ENCODE data around the gene ABHD10.

Gene ABHD10

GRCh38 chr3:111967068-111967467, 11.8 kb upstream of the ABHD10 start:
- no peak for DNase-seq

GRCh38 chr3:111967651-111968274, 11.1 kb upstream of the ABHD10 start:
- peak; percentile 29 to 78 (median 62) for DNase-seq

GRCh38 chr3:111968319-111969054, 10.3 kb upstream of the ABHD10 start:
- DNase-seq: no peak

- DNase-seq: no peak
Measured at GRCh38 chr3:111970376-111970775, 8.4 kb upstream of the ABHD10 start.

- no peak for DNase-seq
Measured at GRCh38 chr3:111971533-111972130, 7.2 kb upstream of the ABHD10 start.

GRCh38 chr3:111972891-111973290, 5.9 kb upstream of the ABHD10 start:
- no peak for DNase-seq

GRCh38 chr3:111975131-111975530, 3.7 kb upstream of the ABHD10 start:
- no peak for DNase-seq

- DNase-seq: no peak
Measured at GRCh38 chr3:111976254-111976653, 2.6 kb upstream of the ABHD10 start.

- peak in 2 of 6 experiments; percentile 41 to 47 for DNase-seq
Measured at GRCh38 chr3:111979434-111980038, 710 bp downstream of the ABHD10 start.

GRCh38 chr3:111980716-111981456, 2.1 kb downstream of the ABHD10 start:
- DNase-seq: no peak

- DNase-seq: no peak
Measured at GRCh38 chr3:111981457-111981763, 2.6 kb downstream of the ABHD10 start.

GRCh38 chr3:111984636-111985298, 5.9 kb downstream of the ABHD10 start:
- no peak for DNase-seq

GRCh38 chr3:111986800-111987199, 8.0 kb downstream of the ABHD10 start:
- DNase-seq: no peak

- peak in 2 of 6 experiments; percentile 20 for DNase-seq
Measured at GRCh38 chr3:111989061-111989678, 10.3 kb downstream of the ABHD10 start.

GRCh38 chr3:111993038-111993437, 14.2 kb downstream of the ABHD10 start:
- DNase-seq: no peak

GRCh38 chr3:111998636-111999483, 20.0 kb downstream of the ABHD10 start, which contains the start of gene TAGLN3:
TSS of gene TAGLN3 (plus strand) at chr3:111998922. CDS start at chr3:111999423, 501 bp downstream.
- DNase-seq: peak in 1 of 6 experiments; percentile 35

GRCh38 chr3:111999484-112000324, 20.9 kb downstream of the ABHD10 start:
- no peak for DNase-seq

GRCh38 chr3:112000367-112000771, 21.5 kb downstream of the ABHD10 start:
- DNase-seq: no peak

GRCh38 chr3:112000966-112001365, 22.1 kb downstream of the ABHD10 start:
- DNase-seq: no peak

GRCh38 chr3:112001526-112001925, 22.7 kb downstream of the ABHD10 start:
- no peak for DNase-seq

Data from stimulated activated naive CD4-positive, alpha-beta T cell (primary cell).